ENCODE results near the gene HIP1R. TPM values are rescaled to one million over a fixed set of nuclear protein-coding genes. Genes with fewer than 3 reads are reported as not detected.

The HIP1R gene
- total and polyA plus RNA-seq, 2 of the 13 experiments (the other 11 are each of a cell fraction or from before 2014, with no cell fraction given): 18.4 to 25.5 TPM

DNA sequence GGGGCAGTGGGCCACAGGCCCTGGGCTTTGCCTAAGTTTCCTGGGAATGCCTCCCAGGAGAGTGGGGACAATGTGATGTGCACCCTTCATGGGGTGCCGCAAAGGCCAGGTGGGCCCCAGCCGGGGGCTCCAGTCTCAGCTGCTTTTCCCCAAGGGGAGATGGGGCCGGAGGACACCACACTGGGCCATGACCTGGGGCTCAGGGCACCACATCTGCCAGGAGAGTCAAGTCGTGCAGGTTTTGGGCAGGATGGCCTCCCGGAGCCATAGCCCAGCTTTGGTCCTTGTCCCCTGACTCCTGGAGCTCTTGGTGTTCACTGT lies 12.2 kb downstream of the HIP1R start:
- in situ Hi-C loops (cut with HindIII; ENCODE audit: extremely low pct_ligation_motif_present, low pct_unique_long_range_greater_than_20kb): no loop called here
- 80% methylated on average over 1 of the region's 5 CpGs for WGBS (ENCODE audit: low lambda C conversion rate)

More for the DNA sequence above, 12.2 kb downstream of the HIP1R start:
- peaks cover 6% of the 10 kb centered on the region; the same call in 1 of the 2 replicates for H4K20me1 ChIP-seq (ENCODE audit: insufficient read depth, low read length)
- H2AFZ ChIP-seq (ENCODE audit: low read length): no peak overlapping the region
- H3K9me3 ChIP-seq (ENCODE audit: low read length): no peaks in the 10 kb centered on the region
- H3K79me2 ChIP-seq (ENCODE audit: insufficient read depth, low read length): peaks cover 10% of the 10 kb centered on the region
- H3K4me2 ChIP-seq (ENCODE audit: low read depth, low read length): no peak overlapping the region
- FAIRE-seq: no peak
- ChIA-PET POLR2A (no interaction called here), CTCF (ENCODE audit: low intra/inter-chr PET ratio, low total read pairs) (no interaction called here)
- H3K4me3 ChIP-seq (replicated peaks in 1 of 3; ENCODE audit: insufficient read depth in 1 of 3, low read depth in 2 of 3, low read length in 3 of 3): no peak overlapping the region
- H3K4me1 ChIP-seq (ENCODE audit: insufficient read depth, low read length): peaks cover 24% of the 10 kb centered on the region
- no peak for TF ChIP-seq KMT2B (CRISPR knock-in tag; IDR thresholded peaks at IDR 0.05)
- TF ChIP-seq ZNF567 (CRISPR knock-in tag; IDR thresholded peaks at IDR 0.05; ENCODE audit: borderline replicate concordance): no peak
- TF ChIP-seq ZNF891 (CRISPR knock-in tag; IDR thresholded peaks at IDR 0.05): no peak
- TF ChIP-seq, protein P1, sequence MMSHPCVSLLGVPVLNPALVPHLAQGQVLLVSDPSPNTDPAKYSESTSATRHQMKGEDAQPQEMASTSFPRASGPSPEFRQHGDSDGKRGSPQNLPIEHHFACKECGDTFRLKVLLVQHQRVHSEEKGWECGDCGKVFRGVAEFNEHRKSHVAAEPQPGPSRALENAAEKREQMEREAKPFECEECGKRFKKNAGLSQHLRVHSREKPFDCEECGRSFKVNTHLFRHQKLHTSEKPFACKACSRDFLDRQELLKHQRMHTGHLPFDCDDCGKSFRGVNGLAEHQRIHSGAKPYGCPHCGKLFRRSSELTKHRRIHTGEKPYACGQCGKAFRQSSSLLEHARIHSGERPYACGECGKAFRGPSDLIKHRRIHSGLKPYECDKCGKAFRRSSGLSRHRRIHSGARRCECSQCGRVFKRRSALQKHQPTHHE (CRISPR knock-in tag; IDR thresholded peaks at IDR 0.05; ENCODE audit: borderline replicate concordance): no peak
- TF ChIP-seq, protein P2, sequence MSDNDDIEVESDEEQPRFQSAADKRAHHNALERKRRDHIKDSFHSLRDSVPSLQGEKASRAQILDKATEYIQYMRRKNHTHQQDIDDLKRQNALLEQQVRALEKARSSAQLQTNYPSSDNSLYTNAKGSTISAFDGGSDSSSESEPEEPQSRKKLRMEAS (IDR thresholded peaks at IDR 0.05): no peak
- TF ChIP-seq, protein P3, sequence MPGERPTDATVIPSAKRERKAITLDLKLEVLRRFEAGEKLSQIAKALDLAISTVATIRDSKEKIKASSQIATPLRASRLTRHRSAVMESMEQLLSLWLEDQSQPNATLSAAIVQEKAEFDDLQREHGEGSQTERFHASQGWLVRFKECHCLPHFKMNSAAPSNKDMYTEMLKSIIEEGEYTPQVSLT (CRISPR knock-in tag; IDR thresholded peaks at IDR 0.05; ENCODE audit: borderline replicate concordance, low read depth): no peak
- no peak for TF ChIP-seq POLR2A (IDR thresholded peaks at IDR 0.05; ENCODE audit: insufficient read depth in 1 of 2, low read depth in 2 of 2, low read length in 2 of 2)
- no peak for TF ChIP-seq ZNF746 (CRISPR knock-in tag; IDR thresholded peaks at IDR 0.05)
- no peak for TF ChIP-seq JARID2 (CRISPR knock-in tag; IDR thresholded peaks at IDR 0.05; ENCODE audit: insufficient replicate concordance)
- no peak for TF ChIP-seq MIER3 (CRISPR knock-in tag; IDR thresholded peaks at IDR 0.05; ENCODE audit: borderline replicate concordance)
- no peak for TF ChIP-seq ZNF550 (CRISPR knock-in tag; IDR thresholded peaks at IDR 0.05; ENCODE audit: borderline replicate concordance)
- TF ChIP-seq RORA (CRISPR knock-in tag; IDR thresholded peaks at IDR 0.05): no peak
- no peak for TF ChIP-seq RBAK (CRISPR knock-in tag; IDR thresholded peaks at IDR 0.05)
- TF ChIP-seq, protein P4, sequence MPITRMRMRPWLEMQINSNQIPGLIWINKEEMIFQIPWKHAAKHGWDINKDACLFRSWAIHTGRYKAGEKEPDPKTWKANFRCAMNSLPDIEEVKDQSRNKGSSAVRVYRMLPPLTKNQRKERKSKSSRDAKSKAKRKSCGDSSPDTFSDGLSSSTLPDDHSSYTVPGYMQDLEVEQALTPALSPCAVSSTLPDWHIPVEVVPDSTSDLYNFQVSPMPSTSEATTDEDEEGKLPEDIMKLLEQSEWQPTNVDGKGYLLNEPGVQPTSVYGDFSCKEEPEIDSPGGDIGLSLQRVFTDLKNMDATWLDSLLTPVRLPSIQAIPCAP (CRISPR knock-in tag; IDR thresholded peaks at IDR 0.05; ENCODE audit: low read depth): no peak
- TF ChIP-seq, protein P5, sequence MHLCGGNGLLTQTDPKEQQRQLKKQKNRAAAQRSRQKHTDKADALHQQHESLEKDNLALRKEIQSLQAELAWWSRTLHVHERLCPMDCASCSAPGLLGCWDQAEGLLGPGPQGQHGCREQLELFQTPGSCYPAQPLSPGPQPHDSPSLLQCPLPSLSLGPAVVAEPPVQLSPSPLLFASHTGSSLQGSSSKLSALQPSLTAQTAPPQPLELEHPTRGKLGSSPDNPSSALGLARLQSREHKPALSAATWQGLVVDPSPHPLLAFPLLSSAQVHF (CRISPR knock-in tag; IDR thresholded peaks at IDR 0.05): no peak
- TF ChIP-seq ZNF761 (CRISPR knock-in tag; conservative IDR thresholded peaks at IDR 0.05): no peak
- no peak for TF ChIP-seq TCF12 (IDR thresholded peaks at IDR 0.05)
- TF ChIP-seq TCF12 (CRISPR knock-in tag; IDR thresholded peaks at IDR 0.05): no peak
- no peak for DNase-seq (ENCODE audit: low spot score)
- no peak overlapping the region for H3K27ac ChIP-seq (ENCODE audit: extremely low read length, insufficient read depth, low read length)
- no peaks in the 10 kb centered on the region for H3K27me3 ChIP-seq (ENCODE audit: control insufficient read depth in 1 of 2, insufficient read depth in 2 of 2, low read length in 2 of 2)
- ATAC-seq: no peak
- BruUV-seq (replicated peaks): no TSS peak
- intact Hi-C loops (cut with micrococcal nuclease; ENCODE audit: unreplicated experiment): no loop called here
- H3K9ac ChIP-seq (ENCODE audit: insufficient read depth, low read depth, low read length): no peak overlapping the region
- 0 out of 5 replicates have a peak, but pooled peaks cover 0 to 9% of the 10 kb centered on the region in 2 experiments for H3K36me3 ChIP-seq (replicated peaks in 1 of 2; ENCODE audit: control insufficient read depth in 1 of 2, insufficient read depth in 2 of 2, low read length in 2 of 2)

Measured in HepG2 (cell line).